Skeletal muscle satellite cell (primary cell): ENCODE measurements around the gene CDCA7.

Experiments used
- H3K27me3 ChIP-seq: 2 replicates; pipeline ENCODE4 v1.7.0; 2013; ENCODE audit warnings: low read length; ENCODE audit not compliant: control insufficient read depth, insufficient read depth
- H3K36me3 ChIP-seq: 2 replicates; pipeline ENCODE4 v1.7.0; 2013; ENCODE audit warnings: mild to moderate bottlenecking, control low read depth, low read length; ENCODE audit not compliant: insufficient read depth
- H3K4me1 ChIP-seq: 2 replicates; pipeline ENCODE4 v1.7.0; 2013; ENCODE audit warnings: low read length; ENCODE audit not compliant: control insufficient read depth, insufficient read depth
- H3K4me2 ChIP-seq: 2 replicates; pipeline ENCODE4 v1.7.0; 2013; ENCODE audit warnings: mild to moderate bottlenecking, low read length
- H3K4me3 ChIP-seq: 2 replicates; pipeline ENCODE4 v1.7.0; 2013; ENCODE audit warnings: low read length
- H3K9ac ChIP-seq: 2 replicates; pipeline ENCODE4 v1.7.0; 2013; ENCODE audit warnings: mild to moderate bottlenecking, low read depth, low read length, moderate library complexity
- H3K9me3 ChIP-seq: replicated peaks from 2 replicates; pipeline ENCODE4 v1.7.0; 2013; ENCODE audit warnings: mild to moderate bottlenecking, control low read depth, low read length

CDCA7 gene

DNA sequence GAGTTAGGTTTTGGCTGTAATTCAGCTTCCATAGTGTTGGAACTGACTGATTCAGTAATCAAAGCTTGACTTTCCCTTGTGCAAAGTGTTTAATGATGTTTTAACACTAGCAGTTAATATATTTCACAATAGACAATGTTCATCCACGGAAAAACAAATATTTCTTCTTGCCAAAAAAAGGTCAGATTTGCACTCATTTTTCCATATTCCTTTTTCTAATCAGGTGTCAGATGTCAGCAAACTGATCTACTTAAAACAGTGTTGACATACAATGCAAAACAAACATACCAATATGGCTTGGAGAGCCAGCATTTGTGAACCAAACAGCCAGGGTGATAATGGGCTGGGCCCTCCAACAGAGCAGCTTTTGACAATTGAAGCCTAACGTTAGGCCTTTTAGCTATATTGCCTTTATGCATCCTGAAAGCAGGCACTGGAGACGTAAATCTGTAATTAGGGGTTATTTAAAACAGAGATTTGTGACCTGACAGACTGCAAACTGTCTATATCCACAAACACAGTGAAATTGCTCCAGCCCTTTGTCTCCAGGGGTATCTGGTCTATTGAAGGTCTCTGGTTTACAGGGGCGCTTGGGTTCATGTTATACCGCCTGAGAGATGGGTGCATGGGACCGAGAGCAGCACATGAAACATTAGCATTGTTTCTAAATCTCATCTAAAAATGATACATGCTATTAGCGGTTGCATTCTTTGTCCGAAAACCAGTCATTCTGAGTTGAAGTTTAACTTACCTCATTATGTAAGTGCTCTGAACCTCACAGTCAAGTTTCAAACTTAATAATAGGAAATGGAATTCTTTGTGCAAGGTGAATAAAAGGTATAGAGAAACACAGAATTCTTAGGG lies 7.1 kb upstream of the CDCA7 start:
- Histone ChIP-seq H3K4me3 (no peak overlapping the region), H3K4me1 (no peaks in the 10 kb centered on the region), H3K27me3 (peaks cover 20% of the 10 kb centered on the region), H3K9me3 (no peaks in the 10 kb centered on the region), H3K4me2 (no peak overlapping the region), H3K36me3 (no peaks in the 10 kb centered on the region), H3K9ac (no peak overlapping the region)

DNA sequence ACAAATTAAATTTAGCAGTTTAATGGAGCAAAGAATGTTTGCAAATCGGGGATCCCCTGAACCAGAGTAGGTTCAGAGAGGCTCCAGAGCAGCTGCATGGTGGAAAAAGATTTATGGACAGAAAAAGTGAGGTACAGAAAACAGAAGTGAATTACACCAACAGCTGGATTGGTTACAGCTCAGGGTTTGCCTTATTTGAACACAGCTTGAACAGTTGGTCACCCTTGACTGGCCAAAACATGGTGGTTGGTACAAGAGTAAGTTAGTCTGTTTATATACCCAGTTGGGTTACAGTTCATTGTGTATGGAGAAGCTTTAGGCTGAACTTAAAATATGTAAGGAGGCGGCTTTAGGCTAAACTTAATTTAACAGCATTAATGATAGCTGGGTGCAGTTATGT lies 5.4 kb upstream of the CDCA7 start:
- H3K4me1 ChIP-seq, result peaks cover 4% of the 10 kb centered on the region
- no peaks in the 10 kb centered on the region for H3K36me3 ChIP-seq
- no peaks in the 10 kb centered on the region for H3K9me3 ChIP-seq
- H3K9ac ChIP-seq, result no peak overlapping the region
- H3K4me3 ChIP-seq, result no peak overlapping the region
- peaks cover 33% of the 10 kb centered on the region for H3K27me3 ChIP-seq
- H3K4me2 ChIP-seq, result no peak overlapping the region

DNA sequence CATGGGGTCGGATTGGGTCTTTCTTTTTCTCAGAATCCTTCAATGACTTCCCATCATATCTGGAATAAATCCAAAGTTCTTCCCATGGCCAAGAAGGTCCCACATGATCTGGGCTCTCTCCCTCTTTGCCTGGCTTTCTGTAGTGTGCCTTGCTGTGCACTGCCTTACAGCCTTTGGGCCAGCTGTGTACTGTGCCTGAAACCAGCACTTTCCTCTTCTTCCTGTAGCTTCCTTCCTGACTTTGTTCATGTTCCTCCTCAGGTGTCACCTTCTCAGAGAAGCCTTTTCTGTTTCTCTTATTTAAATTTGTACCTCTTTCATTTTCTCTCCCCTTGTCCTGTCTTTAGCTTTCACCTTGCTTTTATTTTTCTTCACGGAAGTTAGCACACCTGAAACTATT lies 4.3 kb upstream of the CDCA7 start:
- no peaks in the 10 kb centered on the region for H3K36me3 ChIP-seq
- no peaks in the 10 kb centered on the region for H3K9me3 ChIP-seq
- H3K27me3 ChIP-seq, result peaks cover 33% of the 10 kb centered on the region
- peaks cover 4% of the 10 kb centered on the region for H3K4me1 ChIP-seq
- no peak overlapping the region for H3K4me3 ChIP-seq
- H3K9ac ChIP-seq, result no peak overlapping the region
- H3K4me2 ChIP-seq, result no peak overlapping the region

DNA sequence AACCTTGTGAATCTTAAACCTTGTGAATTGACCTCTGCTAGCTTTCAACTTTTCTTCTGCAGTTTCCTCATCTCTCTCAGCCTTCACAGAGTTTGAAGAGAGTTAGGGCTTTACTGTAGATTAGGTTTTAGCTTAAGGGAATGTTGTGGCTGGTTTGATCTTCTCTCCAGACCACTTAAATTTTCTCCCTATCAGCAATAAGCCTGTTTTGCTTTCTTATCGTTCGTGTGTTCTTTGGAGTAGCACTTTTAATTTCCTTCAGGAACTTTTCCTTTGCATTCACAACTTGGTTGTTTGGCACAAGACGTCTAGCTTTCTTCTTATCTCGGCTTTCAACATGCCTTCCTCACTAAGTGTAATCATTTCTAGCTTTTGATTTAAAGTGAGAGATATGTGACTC lies 2.8 kb upstream of the CDCA7 start:
- Histone ChIP-seq H3K27me3 (peaks cover 33% of the 10 kb centered on the region), H3K4me1 (peaks cover 7% of the 10 kb centered on the region), H3K36me3 (no peaks in the 10 kb centered on the region), H3K9me3 (no peaks in the 10 kb centered on the region), H3K4me2 (no peak overlapping the region), H3K9ac (no peak overlapping the region), H3K4me3 (no peak overlapping the region)

DNA sequence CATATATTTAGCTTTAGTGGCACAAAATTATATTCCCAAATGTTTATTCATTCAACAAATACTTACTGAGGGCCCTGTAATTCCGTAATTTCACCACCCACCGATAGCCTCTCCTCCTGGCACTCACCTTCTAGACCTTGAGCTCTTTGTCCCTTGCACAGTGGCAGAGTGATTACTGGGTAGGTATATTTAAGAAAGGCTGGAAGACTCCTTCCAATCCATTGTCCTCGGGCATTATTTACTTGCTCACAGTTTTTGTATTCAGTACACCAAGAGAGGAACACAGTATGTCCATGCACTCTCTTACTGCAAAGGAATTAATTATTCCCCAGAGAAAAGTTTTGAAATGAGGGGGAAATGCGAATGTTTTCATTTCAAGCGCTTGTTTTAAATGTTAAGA lies 1.1 kb upstream of the CDCA7 start:
- H3K27me3 ChIP-seq, result peaks cover 33% of the 10 kb centered on the region
- H3K4me1 ChIP-seq, result peaks cover 7% of the 10 kb centered on the region
- H3K4me3 ChIP-seq, result no peak overlapping the region
- H3K4me2 ChIP-seq, result peak overlapping the region; percentile 87
- H3K36me3 ChIP-seq, result no peaks in the 10 kb centered on the region
- H3K9me3 ChIP-seq, result no peaks in the 10 kb centered on the region
- H3K9ac ChIP-seq, result no peak overlapping the region

DNA sequence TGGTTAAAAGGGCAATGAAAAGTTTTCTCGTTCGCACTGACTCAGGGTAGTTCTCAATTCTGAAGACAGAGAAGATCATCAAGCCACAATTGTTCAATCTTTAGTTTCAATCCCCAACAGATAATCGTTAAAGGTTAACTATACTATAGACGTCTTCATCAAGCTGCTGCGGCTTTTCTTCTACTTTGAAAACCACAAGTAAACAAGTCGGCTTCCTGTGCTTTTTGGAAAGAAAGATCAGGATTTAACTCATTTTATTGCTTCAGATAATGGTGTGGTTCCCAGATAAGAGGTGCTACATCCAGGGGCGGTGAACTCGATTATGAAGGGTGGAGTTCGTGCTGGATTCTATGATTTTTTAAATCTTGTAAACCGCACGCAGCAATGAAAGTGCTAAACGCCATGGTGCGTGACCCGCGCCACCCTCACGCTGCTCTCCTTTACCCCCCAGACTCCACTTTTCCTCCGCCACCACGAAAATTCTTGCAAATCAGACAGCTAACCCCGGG lies 545 bp upstream of the CDCA7 start:
- no peaks in the 10 kb centered on the region for H3K36me3 ChIP-seq
- no peaks in the 10 kb centered on the region for H3K9me3 ChIP-seq
- peak overlapping the region; percentile 67 for H3K9ac ChIP-seq
- peaks cover 7% of the 10 kb centered on the region for H3K4me1 ChIP-seq
- H3K4me2 ChIP-seq, result peak overlapping the region; percentile 87
- peaks cover 33% of the 10 kb centered on the region for H3K27me3 ChIP-seq
- peak overlapping the region; percentile 97 for H3K4me3 ChIP-seq

DNA sequence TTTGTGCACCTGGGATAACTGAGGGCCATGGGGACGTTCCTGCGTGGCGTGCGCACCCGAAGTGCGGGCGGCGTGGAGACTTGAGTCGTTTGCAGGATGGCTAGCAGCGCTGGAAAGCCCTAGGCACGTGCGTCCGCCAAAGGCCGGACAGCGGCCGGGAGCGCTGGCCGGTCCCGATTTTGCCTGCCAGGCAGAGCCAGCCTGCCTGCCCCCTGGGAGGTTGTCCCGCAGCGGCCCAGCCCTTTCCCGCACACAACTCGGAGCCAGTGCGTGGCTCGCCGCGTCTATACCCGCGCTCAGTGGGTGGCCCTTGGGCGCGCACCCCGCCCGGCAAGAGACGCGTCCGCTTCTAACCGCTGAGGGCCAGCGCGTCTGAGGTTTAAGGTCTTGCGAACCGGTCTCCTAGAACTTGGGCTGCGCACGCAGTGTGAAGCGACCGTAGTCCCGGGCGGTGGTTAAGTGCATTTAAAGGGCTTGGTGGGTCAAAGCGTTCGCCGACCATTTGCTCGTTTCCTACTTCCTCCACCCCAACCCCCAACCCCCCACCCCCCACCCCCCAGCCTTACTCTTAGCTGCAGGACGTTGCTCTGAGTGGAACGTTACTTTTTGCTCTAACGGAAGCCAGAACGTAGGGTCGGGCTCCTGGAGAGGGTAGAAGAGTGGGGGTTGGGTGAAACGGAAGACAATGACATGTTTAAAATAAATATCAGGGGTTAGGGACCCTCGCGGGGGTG lies 627 bp downstream of the CDCA7 start:
- peaks cover 32% of the 10 kb centered on the region for H3K27me3 ChIP-seq
- peak overlapping the region; percentile 67 for H3K9ac ChIP-seq
- H3K36me3 ChIP-seq, result no peaks in the 10 kb centered on the region
- H3K4me2 ChIP-seq, result peak overlapping the region; percentile 87
- peaks cover 7% of the 10 kb centered on the region for H3K4me1 ChIP-seq
- H3K4me3 ChIP-seq, result peak overlapping the region; percentile 97
- H3K9me3 ChIP-seq, result no peaks in the 10 kb centered on the region

DNA sequence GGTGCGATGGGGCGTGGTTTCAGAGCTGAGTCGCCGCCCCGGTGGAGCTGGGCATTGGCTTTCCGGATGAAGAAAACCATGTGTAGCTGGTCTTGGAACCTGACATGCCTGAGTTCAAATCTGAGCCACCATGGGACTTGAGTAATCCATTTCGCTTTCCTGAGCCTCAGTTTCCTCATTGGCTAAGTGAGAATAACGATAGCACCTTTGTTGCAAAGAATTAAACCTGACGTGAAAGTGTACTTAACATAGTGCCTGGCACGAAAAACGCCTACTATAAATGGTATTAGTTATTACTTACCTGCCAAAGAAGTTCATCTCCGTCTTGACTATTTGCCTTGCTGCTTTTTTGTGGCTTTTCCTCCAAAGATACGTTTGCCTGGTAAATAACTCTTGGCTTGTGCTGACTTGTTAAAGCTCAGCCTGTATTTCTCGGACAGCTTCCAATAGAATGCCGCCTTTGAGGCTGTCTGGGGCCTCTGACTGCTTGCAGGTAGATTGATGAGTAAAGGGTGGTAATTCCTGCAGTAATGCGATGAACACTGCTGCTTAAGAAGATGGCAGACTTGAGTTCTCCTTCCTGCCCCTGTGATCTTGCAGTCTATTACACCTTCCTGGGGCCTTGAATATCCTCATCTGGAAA lies 1.3 kb downstream of the CDCA7 start:
- Histone ChIP-seq H3K4me1 (peaks cover 7% of the 10 kb centered on the region), H3K27me3 (peaks cover 29% of the 10 kb centered on the region), H3K36me3 (no peaks in the 10 kb centered on the region), H3K9me3 (no peaks in the 10 kb centered on the region), H3K4me2 (peak overlapping the region; percentile 87), H3K9ac (no peak overlapping the region), H3K4me3 (peak overlapping the region; percentile 97)

DNA sequence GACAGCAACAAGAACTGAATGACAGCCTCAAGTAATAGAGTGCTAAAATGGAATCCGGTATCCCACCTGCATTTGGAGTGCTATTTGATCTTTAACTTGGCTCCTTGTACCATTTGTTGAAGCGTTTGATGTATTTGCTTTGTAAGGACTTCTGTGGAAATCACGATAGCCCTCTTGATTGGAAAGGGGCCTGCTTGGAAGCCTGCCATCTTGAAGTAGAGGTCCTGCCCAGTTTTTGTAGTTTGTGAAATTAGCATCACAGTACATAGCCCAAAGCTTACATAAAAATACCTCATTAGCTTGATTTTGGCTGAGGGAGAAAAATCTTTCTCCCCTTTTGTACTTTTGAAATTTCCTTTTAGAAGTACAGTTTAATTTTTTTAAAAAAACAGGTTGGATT lies 2.7 kb downstream of the CDCA7 start:
- Histone ChIP-seq H3K4me3 (no peak overlapping the region), H3K36me3 (no peaks in the 10 kb centered on the region), H3K27me3 (peaks cover 15% of the 10 kb centered on the region), H3K9me3 (no peaks in the 10 kb centered on the region), H3K4me2 (no peak overlapping the region), H3K4me1 (peaks cover 7% of the 10 kb centered on the region), H3K9ac (no peak overlapping the region)

DNA sequence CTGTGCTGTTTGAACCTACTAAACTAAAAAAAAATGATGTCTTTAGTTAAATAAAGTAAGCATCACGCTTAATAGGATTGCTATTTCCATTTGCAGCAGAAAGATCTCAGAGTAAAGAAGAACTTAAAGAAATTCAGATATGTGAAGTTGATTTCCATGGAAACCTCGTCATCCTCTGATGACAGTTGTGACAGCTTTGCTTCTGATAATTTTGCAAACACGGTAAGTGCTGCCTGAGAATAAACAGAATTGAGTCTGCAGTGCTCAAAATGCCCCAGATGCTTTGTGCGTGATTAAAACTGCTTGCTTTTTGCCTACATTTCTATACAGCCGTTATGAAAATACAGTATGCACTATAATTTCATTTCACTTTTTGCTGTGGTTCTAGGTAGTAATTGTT lies 3.9 kb downstream of the CDCA7 start:
- Histone ChIP-seq H3K36me3 (peaks cover under 1% of the 10 kb centered on the region), H3K4me1 (peaks cover 7% of the 10 kb centered on the region), H3K9ac (no peak overlapping the region), H3K4me3 (no peak overlapping the region), H3K9me3 (no peaks in the 10 kb centered on the region), H3K27me3 (peaks cover 6% of the 10 kb centered on the region), H3K4me2 (no peak overlapping the region)

DNA sequence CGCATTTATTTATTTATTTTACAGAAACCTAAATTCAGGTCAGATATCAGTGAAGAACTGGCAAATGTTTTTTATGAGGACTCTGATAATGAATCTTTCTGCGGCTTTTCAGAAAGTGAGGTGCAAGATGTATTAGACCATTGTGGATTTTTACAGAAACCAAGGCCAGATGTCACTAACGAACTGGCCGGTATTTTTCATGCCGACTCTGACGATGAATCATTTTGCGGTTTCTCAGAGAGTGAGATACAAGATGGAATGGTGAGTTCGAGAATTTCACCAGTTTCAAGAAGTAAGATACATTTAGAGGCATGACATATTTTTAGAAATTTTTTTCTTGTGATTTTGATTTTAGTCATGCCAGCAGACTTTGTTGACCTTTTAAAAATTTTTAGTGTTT lies 4.6 kb downstream of the CDCA7 start:
- Histone ChIP-seq H3K4me2 (no peak overlapping the region), H3K4me1 (peaks cover 3% of the 10 kb centered on the region), H3K36me3 (peaks cover 4% of the 10 kb centered on the region), H3K9ac (no peak overlapping the region), H3K9me3 (no peaks in the 10 kb centered on the region), H3K27me3 (no peaks in the 10 kb centered on the region), H3K4me3 (no peak overlapping the region)
